Measurements from ENCODE around the gene GRHL3.

The GRHL3 gene

DNA sequence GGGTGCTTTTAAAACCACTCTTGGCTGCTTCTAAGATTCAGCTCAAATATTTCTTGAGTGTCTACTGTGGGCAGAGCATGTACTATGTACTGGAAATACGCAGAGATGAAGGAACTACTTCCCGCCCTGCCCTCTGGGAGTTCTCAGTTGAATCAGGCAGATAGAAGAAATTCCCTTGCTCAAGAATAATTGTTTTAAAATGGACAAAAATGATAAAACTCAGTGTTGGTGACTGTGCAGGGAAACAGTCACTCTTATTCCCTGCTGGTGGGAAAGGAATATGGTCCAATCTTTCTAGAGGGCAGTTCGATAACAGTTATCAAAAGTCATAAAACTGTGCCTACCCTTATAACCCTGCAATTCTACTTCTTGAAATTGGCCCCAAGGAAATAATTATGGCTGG lies 16.9 kb upstream of the GRHL3 start:
- DNase-seq, result no peak
- Histone ChIP-seq H3K4me1 (no peaks in the 10 kb centered on the region), H3K27me3 (no peaks in the 10 kb centered on the region; the same call in 1 of the 2 replicates), H3K36me3 (no peaks in the 10 kb centered on the region), H3K9me3 (no peaks in the 10 kb centered on the region), H3K4me3 (ENCODE audit: low read depth, low read length) (no peak overlapping the region)
- TF ChIP-seq, protein P1, sequence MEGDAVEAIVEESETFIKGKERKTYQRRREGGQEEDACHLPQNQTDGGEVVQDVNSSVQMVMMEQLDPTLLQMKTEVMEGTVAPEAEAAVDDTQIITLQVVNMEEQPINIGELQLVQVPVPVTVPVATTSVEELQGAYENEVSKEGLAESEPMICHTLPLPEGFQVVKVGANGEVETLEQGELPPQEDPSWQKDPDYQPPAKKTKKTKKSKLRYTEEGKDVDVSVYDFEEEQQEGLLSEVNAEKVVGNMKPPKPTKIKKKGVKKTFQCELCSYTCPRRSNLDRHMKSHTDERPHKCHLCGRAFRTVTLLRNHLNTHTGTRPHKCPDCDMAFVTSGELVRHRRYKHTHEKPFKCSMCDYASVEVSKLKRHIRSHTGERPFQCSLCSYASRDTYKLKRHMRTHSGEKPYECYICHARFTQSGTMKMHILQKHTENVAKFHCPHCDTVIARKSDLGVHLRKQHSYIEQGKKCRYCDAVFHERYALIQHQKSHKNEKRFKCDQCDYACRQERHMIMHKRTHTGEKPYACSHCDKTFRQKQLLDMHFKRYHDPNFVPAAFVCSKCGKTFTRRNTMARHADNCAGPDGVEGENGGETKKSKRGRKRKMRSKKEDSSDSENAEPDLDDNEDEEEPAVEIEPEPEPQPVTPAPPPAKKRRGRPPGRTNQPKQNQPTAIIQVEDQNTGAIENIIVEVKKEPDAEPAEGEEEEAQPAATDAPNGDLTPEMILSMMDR (IDR thresholded peaks at IDR 0.05; ENCODE audit: low read depth, low read length), result no peak

DNA sequence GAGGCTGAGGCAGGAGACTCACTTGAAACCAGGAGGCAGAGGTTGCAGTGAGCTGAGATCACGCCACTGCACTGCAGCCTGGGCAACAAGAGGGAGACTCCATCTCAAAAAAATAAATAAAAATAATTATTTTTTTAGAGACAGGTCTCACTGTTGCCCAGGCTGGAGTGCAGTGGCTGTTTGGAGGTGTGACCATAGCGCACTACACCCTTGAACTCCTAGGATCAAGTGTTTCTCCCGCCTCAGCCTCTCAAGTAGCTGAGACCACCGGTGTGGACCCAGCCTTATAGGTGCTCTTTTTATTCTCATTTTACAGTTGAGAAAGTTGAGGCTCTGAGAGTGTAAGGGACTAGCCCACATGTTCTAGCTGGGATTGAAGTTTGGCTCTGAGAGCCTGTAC lies 15.6 kb upstream of the GRHL3 start:
- TF ChIP-seq, protein P1 (IDR thresholded peaks at IDR 0.05; ENCODE audit: low read depth, low read length), result no peak
- Histone ChIP-seq H3K36me3 (no peaks in the 10 kb centered on the region), H3K9me3 (no peaks in the 10 kb centered on the region)

DNA sequence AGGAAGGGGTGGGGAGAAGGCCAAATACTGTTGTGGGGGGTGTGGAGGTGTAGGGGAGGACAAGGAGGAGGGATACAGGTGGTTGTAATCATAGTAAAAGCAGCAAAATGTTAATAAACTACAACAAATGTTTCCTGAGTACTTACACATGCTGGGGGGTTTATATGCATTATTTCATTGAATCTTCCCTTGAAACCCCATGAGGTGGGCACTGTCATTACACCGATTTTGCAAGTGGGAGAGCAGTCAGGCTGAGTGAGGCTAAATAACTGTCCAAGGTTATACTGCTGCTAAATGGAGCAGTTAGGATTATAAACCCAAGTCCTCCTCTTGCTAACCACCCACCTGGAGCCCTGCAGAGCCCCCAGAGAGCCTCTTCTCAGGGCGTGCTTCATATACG lies 14.4 kb upstream of the GRHL3 start:
- H3K9me3 ChIP-seq, result no peaks in the 10 kb centered on the region
- H3K36me3 ChIP-seq, result no peaks in the 10 kb centered on the region
- no peak overlapping the region for H3K4me3 ChIP-seq (ENCODE audit: low read depth, low read length)
- TF ChIP-seq, protein P1 (IDR thresholded peaks at IDR 0.05; ENCODE audit: low read depth, low read length), result no peak
- H3K4me1 ChIP-seq, result no peaks in the 10 kb centered on the region
- H3K27me3 ChIP-seq, result no peaks in the 10 kb centered on the region; the same call in 1 of the 2 replicates
- no peak for DNase-seq

More for the DNA sequence above, 15.6 kb upstream of the GRHL3 start:
- no peaks in the 10 kb centered on the region; the same call in 1 of the 2 replicates for H3K27me3 ChIP-seq
- DNase-seq, result no peak
- H3K4me1 ChIP-seq, result no peaks in the 10 kb centered on the region
- H3K4me3 ChIP-seq (ENCODE audit: low read depth, low read length), result no peak overlapping the region

DNA sequence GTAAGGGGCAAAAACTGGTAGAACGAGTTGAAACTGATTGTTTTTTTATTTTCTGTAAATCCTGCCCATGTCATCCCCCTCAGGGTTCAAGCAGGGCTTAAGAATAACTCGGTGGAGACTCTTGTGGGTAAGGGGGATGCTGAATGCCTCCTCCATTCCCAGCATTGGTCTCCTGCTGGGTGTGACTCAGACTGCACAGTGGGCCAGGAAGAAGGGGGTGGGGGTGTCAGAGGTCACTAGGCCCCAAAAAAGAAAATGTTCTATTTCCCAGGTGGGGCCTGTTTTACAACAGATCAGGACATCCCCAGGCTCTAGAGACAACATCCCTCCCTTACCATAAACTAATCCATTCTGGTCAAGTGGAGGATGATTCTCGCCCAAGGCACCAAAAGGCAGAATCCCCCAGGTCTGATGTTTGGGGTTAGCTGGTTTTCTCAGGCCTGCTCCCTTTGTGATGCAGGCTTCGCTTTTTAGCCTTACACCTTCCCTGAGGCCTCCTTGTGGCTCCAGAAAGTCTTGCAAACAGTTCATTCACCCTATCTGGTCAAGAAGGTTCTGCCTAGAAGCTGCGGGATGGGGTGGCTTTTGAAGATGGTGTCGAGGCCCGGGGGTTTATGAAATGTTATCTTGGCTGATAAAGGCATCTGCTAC lies 10.7 kb upstream of the GRHL3 start:
- Histone ChIP-seq H3K4me1 (no peaks in the 10 kb centered on the region), H3K9me3 (no peaks in the 10 kb centered on the region), H3K36me3 (no peaks in the 10 kb centered on the region), H3K4me3 (ENCODE audit: low read depth, low read length) (no peak overlapping the region), H3K27me3 (no peaks in the 10 kb centered on the region)
- DNase-seq, result no peak
- TF ChIP-seq, protein P1 (IDR thresholded peaks at IDR 0.05; ENCODE audit: low read depth, low read length), result no peak

DNA sequence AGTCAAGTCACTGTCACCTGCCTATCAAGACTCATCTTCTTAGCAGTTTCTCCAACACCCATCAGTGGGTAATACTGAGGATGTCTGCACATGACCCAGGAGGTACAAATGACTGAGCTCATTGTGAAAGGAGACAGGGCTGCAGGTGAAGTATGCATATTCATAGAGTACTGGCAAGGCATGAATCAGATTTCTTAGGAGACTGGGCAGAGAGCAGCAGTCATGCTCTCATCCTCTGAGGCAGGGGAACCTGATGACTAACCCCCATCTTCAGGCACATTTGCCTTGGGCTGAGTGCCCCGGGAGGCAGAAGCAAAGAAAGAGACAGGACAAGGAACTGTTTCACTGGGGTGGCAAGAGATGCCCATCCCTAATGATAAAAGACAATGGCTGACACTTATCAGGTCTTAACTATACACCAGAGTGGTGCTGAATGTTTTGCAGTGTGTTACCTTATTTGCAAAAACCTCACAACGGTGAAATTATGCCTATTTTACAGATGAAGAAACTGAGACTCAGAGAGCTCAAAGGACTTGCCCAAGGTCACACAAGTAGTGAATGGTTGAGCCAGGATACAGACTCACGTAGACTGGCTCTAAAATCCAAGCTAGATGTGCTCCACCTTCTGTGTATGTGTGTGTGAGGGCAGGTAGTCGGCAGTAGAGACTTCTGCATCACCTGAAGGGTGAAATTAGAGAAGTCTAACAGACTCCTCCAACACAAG lies 9.2 kb upstream of the GRHL3 start:
- TF ChIP-seq, protein P1 (IDR thresholded peaks at IDR 0.05; ENCODE audit: low read depth, low read length), result no peak
- Histone ChIP-seq H3K36me3 (no peaks in the 10 kb centered on the region), H3K9me3 (no peaks in the 10 kb centered on the region), H3K4me1 (no peaks in the 10 kb centered on the region), H3K27me3 (no peaks in the 10 kb centered on the region), H3K4me3 (ENCODE audit: low read depth, low read length) (no peak overlapping the region)
- no peak for DNase-seq

DNA sequence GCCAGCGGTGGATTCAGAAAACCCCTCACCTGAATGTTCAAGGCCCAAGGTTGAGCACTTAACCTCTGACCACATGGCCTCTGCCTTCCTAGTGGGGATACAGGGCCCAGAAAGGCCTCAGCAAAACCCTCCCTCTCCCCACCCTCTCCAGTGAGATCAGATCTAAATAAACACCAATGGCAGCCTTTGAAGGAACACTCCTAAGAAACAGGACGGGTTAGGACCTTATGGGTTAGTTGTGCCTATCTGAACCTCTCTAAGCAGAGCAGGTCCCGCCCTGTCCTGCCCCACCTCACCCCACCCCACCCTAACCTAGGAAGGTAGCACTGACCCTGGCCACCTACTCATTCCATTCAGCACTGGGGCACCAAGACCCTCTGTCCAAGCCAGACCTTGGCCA lies 7.9 kb upstream of the GRHL3 start:
- H3K27me3 ChIP-seq, result no peaks in the 10 kb centered on the region
- H3K36me3 ChIP-seq, result no peaks in the 10 kb centered on the region
- no peaks in the 10 kb centered on the region for H3K9me3 ChIP-seq
- no peak for DNase-seq
- no peak overlapping the region for H3K4me3 ChIP-seq (ENCODE audit: low read depth, low read length)
- H3K4me1 ChIP-seq, result no peaks in the 10 kb centered on the region
- TF ChIP-seq, protein P1 (IDR thresholded peaks at IDR 0.05; ENCODE audit: low read depth, low read length), result no peak

Data from BE2C (cell line).